Measurements from ENCODE around the gene HIF3A.

HIF3A gene

GRCh38 chr19:46347985-46348384, 51.1 kb downstream of the HIF3A start:
- H4K20me1 ChIP-seq (ENCODE audit: insufficient read depth, low read length), result peaks cover 41% of the 10 kb centered on the region
- H3K4me1 ChIP-seq (ENCODE audit: insufficient read depth, low read length), result peaks cover 48% of the 10 kb centered on the region
- peak overlapping the region; percentile 29; the same call in 1 of the 2 replicates for H3K27ac ChIP-seq (ENCODE audit: low read length)
- DNase-seq (no peak), ATAC-seq (ENCODE audit: insufficient read depth, low read depth) (no peak)
- H2AFZ ChIP-seq (ENCODE audit: low read depth, low read length), result no peak overlapping the region
- H3K36me3 ChIP-seq (ENCODE audit: insufficient read depth, low read length), result peaks cover 14% of the 10 kb centered on the region
- no peak for TF ChIP-seq CTCF (IDR thresholded peaks at IDR 0.05; ENCODE audit: borderline replicate concordance, extremely low read depth, low read length, poor library complexity, severe bottlenecking)
- TF ChIP-seq EZH2 (IDR thresholded peaks at IDR 0.05; ENCODE audit: borderline replicate concordance, low read depth, low read length, severe bottlenecking), result no peak
- no peaks in the 10 kb centered on the region for H3K27me3 ChIP-seq (ENCODE audit: insufficient read depth, low read length, poor library complexity)
- H3K9ac ChIP-seq (ENCODE audit: low read depth, low read length), result peak overlapping the region; percentile 81
- peaks cover 59% of the 10 kb centered on the region for H3K79me2 ChIP-seq (ENCODE audit: insufficient read depth, low read length)
- peak overlapping the region; percentile 91 for H3K4me2 ChIP-seq (ENCODE audit: insufficient read depth, low read length)
- H3K4me3 ChIP-seq (ENCODE audit: low read depth in 1 of 2, low read length in 2 of 2), result peak overlapping the region; percentile 76 to 77; a peak in 3 of 4 replicates
- H3K9me3 ChIP-seq (ENCODE audit: insufficient read depth, low read length, severe bottlenecking), result no peaks in the 10 kb centered on the region

DNA sequence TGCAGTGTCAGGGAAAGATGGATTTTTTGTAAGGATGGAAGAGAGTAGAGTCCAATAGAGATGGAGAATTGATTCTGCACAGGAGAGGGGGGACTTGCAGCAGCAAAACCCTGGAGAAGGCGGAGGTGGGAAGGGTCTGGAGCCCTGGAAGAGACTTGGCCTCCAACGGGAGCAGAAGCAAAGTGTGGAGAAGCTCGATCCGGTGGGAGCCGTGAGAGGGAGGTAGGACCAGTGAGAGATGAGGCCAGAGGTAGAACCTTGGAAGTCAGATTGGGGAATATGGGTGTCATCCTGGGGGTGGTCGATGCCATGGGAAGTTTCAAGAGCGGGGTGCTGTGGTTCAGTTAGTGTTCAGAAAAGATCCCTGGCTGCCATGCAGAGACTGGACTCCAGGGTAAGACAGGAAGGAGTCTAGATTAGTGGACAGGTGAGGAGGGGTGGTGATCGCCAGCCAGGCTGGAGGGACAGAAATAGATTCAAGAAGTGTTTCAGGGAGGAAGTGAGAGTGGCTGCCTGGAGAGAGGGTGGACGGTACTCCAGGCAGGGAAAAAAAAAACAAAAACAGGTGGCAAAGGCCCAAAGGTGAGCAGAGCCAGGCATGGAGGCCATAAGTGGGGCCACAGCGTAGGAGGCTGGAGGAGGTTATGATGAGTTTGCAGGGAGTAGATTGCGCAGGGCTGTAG, 52.6 kb downstream of the HIF3A start:
- no peaks in the 10 kb centered on the region for H3K9me3 ChIP-seq (ENCODE audit: insufficient read depth, low read length, severe bottlenecking)
- no peak overlapping the region for H3K9ac ChIP-seq (ENCODE audit: low read depth, low read length)
- H2AFZ ChIP-seq (ENCODE audit: low read depth, low read length), result no peak overlapping the region
- peaks cover 55% of the 10 kb centered on the region for H4K20me1 ChIP-seq (ENCODE audit: insufficient read depth, low read length)
- H3K27me3 ChIP-seq (ENCODE audit: insufficient read depth, low read length, poor library complexity), result no peaks in the 10 kb centered on the region
- H3K4me2 ChIP-seq (ENCODE audit: insufficient read depth, low read length), result peak overlapping the region; percentile 91
- peaks cover 28% of the 10 kb centered on the region for H3K36me3 ChIP-seq (ENCODE audit: insufficient read depth, low read length)
- peaks cover 48% of the 10 kb centered on the region for H3K4me1 ChIP-seq (ENCODE audit: insufficient read depth, low read length)
- H3K79me2 ChIP-seq (ENCODE audit: insufficient read depth, low read length), result peaks cover 69% of the 10 kb centered on the region
- peak overlapping the region; percentile 42; the same call in 1 of the 2 replicates for H3K27ac ChIP-seq (ENCODE audit: low read length)
- DNase-seq (no peak), ATAC-seq (ENCODE audit: insufficient read depth, low read depth) (no peak)
- no peak for TF ChIP-seq CTCF (IDR thresholded peaks at IDR 0.05; ENCODE audit: borderline replicate concordance, extremely low read depth, low read length, poor library complexity, severe bottlenecking)
- no peak for TF ChIP-seq EZH2 (IDR thresholded peaks at IDR 0.05; ENCODE audit: borderline replicate concordance, low read depth, low read length, severe bottlenecking)
- H3K4me3 ChIP-seq (ENCODE audit: low read depth in 1 of 2, low read length in 2 of 2), result no peak overlapping the region

DNA sequence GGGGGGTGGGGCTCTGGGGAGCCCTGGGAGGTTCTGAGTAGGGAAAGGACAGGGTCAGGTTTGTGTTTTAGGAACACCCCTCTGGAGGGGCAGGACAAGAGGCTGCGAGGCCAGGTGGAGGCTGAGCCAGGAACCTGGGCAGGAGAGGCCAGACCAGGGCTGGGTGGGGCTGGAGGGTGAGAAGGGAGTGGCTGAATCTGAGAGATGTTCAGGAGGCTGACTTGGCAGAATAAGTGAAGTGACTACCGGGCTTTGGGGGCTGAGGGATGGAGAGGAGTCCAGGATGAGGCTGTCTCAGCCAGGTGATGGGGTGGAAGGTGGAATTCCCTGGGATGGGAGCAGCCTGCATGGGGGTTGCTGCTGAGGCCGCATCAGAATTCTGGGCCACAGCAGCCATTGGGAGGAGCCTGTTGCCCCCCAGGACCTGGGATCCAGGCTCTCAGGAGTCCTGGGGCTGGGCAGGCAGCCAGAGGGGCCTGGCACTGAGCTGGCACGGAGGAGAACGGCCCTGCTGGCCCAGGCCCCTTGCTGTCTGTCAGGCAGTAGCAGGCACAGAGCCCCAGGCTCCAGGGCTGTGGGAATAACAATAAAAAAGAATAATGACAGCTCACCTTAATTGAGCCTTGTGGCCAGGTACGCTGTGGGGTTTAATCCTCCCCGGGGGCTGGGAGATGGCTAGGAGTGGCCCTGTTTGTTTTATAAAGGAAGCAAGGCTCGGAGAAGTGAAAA, 53.4 kb downstream of the HIF3A start:
- Histone ChIP-seq H3K4me1 (ENCODE audit: insufficient read depth, low read length) (peaks cover 48% of the 10 kb centered on the region), H3K4me2 (ENCODE audit: insufficient read depth, low read length) (peak overlapping the region; percentile 91)
- DNase-seq, result no peak

More for the DNA sequence above, 53.4 kb downstream of the HIF3A start:
- Histone ChIP-seq H3K9ac (ENCODE audit: low read depth, low read length) (peak overlapping the region; percentile 8; the same call in 1 of the 2 replicates), H3K9me3 (ENCODE audit: insufficient read depth, low read length, severe bottlenecking) (no peaks in the 10 kb centered on the region), H3K27ac (ENCODE audit: low read length) (peak overlapping the region; percentile 13), H3K27me3 (ENCODE audit: insufficient read depth, low read length, poor library complexity) (no peaks in the 10 kb centered on the region), H3K4me3 (ENCODE audit: low read depth in 1 of 2, low read length in 2 of 2) (no peak overlapping the region), H3K36me3 (ENCODE audit: insufficient read depth, low read length) (peaks cover 35% of the 10 kb centered on the region), H3K79me2 (ENCODE audit: insufficient read depth, low read length) (peaks cover 72% of the 10 kb centered on the region), H4K20me1 (ENCODE audit: insufficient read depth, low read length) (peaks cover 62% of the 10 kb centered on the region), H2AFZ (ENCODE audit: low read depth, low read length) (no peak overlapping the region)
- TF ChIP-seq CTCF (IDR thresholded peaks at IDR 0.05; ENCODE audit: borderline replicate concordance, extremely low read depth, low read length, poor library complexity, severe bottlenecking) (no peak), EZH2 (IDR thresholded peaks at IDR 0.05; ENCODE audit: borderline replicate concordance, low read depth, low read length, severe bottlenecking) (no peak)
- ATAC-seq (ENCODE audit: insufficient read depth, low read depth), result no peak

Measured in DND-41 (cell line).